Measurements from ENCODE around the gene TCHP.

The TCHP gene

DNA sequence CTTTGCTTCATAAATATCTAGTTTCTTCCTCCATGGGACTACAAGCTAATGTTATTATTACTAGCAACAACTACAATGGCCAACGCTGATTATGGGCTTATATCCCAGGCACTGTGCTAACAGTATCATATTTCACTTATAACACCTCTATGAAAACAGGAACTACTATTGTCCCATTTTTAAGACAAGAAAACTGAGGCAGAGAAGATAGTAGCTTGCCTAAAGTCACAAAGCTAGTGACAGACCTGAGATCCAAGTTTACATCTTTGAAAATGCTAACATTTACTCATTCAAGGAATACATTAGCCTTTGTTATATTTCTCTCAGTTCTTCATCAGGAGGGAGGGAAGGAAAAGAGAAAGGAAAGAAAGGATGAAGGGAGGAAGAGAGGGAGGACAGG, 63.3 kb downstream of the TCHP start:
- DNase-seq (ENCODE audit: low spot score): no peak

- no peak for DNase-seq (ENCODE audit: low spot score)
Observed at GRCh38 chr12:109963743-109964429, 63.8 kb downstream of the TCHP start.

GRCh38 chr12:109966546-109966945, 66.5 kb downstream of the TCHP start:
- no peak for DNase-seq (ENCODE audit: low spot score)

DNA sequence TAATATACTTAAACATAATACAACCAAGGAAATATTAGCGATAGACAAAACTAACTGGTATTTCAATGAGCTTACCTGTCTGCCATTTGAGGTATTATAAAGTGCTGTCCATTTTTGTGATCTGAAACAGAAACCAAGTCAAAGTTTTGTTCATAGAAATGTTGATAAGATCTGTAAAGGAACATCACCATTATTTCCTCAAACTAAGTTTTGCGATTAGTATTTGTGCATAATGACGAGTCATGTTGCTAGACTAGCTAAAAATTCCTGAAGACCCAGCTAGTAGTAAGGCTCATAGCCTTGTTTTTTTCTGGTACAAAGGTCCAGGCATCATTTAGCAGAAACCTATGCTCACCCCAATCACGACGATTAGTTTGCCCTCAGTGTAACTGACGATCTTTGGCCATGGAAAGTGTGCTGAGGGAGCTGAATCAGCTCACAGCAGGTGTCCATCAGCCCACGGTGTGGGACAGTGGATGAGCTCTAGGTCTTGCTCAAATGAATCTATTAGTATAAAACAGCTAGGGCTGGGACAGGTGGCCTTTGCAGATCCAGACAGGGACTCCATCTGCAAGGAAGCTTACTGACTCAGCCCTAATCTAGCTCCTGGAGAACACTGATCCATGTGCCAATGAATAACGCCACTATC, 67.4 kb downstream of the TCHP start:
- no peak for DNase-seq (ENCODE audit: low spot score)

Measured in putamen (tissue), 1 donor.